A549 (cell line): ENCODE results near the gene NGRN.

ENCODE experiments used
- CEBPB ChIP-seq, 2 experiments: fragments of >200 bp in 1 of 2; sonication (Bioruptor Twin) in 1 of 2; formaldehyde crosslinking in 1 of 2; IDR thresholded peaks; 2 replicates each; pipeline ENCODE4 v1.6.1; 2012 to 2016
- MYC ChIP-seq: IDR thresholded peaks from 2 replicates; pipeline ENCODE4 v1.6.1; 2012; ENCODE audit warnings: mild to moderate bottlenecking, inconsistent platforms, low read length, improper control_type of control experiment, borderline replicate concordance
- POLR2A ChIP-seq: IDR thresholded peaks from 2 replicates; pipeline ENCODE4 v1.6.1; 2012; ENCODE audit warnings: mild to moderate bottlenecking, low read length
- TF ChIP-seq, protein P1 (sequence below): fragments of 200-600 bp; sonication (generic); IDR thresholded peaks from 2 replicates; pipeline ENCODE4 v1.6.1; 2016; ENCODE audit warnings: antibody characterized with exemption, mild to moderate bottlenecking, moderate library complexity
- TF ChIP-seq, protein P2 (sequence below): fragments of >200 bp; sonication (Bioruptor Twin); formaldehyde crosslinking; IDR thresholded peaks from 3 replicates; pipeline ENCODE4 v1.5.1; 2016
- TF ChIP-seq, protein P3 (sequence below): fragments of 450-650 bp; IDR thresholded peaks from 2 replicates; pipeline ENCODE4 v1.6.1; 2014; ENCODE audit warnings: antibody characterized with exemption

DNA sequence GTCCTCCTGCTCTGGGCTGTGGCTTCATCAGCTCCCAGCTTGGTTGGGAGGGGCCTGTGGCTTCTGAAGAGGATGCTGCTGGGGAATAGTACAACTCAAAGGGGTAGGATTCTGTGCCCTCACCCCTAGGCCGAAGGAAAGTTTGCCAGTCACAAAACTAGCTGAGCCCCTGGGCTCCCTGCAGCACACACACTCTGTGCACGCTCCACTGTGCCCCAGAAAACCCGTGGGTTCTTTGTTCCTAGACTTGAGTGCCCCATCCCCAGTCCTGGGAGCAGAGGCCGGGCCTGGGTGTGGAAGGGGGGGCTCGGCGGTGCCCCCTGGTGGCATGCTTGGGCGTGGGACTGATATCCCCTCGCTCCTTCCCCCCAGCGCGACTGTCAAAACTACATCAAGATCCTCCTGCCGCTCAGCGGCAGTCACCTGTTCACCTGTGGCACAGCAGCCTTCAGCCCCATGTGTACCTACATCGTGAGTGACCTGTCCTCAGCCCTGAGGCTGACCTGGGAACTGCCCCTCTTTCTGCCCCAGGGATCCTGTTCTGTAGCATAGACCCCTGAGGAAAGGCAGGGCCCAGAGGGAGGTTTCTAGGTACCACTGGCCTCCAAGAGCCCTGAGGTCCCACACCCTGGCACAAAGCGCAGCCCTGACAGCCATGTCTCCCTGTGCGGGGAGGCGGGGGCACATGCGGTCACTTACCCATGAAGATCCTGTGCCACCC, 45.9 kb upstream of the NGRN start:
- no peak for TF ChIP-seq CEBPB (IDR thresholded peaks at IDR 0.05)
- no peak for TF ChIP-seq POLR2A
- TF ChIP-seq, protein P1, sequence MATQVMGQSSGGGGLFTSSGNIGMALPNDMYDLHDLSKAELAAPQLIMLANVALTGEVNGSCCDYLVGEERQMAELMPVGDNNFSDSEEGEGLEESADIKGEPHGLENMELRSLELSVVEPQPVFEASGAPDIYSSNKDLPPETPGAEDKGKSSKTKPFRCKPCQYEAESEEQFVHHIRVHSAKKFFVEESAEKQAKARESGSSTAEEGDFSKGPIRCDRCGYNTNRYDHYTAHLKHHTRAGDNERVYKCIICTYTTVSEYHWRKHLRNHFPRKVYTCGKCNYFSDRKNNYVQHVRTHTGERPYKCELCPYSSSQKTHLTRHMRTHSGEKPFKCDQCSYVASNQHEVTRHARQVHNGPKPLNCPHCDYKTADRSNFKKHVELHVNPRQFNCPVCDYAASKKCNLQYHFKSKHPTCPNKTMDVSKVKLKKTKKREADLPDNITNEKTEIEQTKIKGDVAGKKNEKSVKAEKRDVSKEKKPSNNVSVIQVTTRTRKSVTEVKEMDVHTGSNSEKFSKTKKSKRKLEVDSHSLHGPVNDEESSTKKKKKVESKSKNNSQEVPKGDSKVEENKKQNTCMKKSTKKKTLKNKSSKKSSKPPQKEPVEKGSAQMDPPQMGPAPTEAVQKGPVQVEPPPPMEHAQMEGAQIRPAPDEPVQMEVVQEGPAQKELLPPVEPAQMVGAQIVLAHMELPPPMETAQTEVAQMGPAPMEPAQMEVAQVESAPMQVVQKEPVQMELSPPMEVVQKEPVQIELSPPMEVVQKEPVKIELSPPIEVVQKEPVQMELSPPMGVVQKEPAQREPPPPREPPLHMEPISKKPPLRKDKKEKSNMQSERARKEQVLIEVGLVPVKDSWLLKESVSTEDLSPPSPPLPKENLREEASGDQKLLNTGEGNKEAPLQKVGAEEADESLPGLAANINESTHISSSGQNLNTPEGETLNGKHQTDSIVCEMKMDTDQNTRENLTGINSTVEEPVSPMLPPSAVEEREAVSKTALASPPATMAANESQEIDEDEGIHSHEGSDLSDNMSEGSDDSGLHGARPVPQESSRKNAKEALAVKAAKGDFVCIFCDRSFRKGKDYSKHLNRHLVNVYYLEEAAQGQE, result no peak
- TF ChIP-seq, protein P2, sequence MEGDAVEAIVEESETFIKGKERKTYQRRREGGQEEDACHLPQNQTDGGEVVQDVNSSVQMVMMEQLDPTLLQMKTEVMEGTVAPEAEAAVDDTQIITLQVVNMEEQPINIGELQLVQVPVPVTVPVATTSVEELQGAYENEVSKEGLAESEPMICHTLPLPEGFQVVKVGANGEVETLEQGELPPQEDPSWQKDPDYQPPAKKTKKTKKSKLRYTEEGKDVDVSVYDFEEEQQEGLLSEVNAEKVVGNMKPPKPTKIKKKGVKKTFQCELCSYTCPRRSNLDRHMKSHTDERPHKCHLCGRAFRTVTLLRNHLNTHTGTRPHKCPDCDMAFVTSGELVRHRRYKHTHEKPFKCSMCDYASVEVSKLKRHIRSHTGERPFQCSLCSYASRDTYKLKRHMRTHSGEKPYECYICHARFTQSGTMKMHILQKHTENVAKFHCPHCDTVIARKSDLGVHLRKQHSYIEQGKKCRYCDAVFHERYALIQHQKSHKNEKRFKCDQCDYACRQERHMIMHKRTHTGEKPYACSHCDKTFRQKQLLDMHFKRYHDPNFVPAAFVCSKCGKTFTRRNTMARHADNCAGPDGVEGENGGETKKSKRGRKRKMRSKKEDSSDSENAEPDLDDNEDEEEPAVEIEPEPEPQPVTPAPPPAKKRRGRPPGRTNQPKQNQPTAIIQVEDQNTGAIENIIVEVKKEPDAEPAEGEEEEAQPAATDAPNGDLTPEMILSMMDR, result peak; percentile 75
- TF ChIP-seq, protein P3, sequence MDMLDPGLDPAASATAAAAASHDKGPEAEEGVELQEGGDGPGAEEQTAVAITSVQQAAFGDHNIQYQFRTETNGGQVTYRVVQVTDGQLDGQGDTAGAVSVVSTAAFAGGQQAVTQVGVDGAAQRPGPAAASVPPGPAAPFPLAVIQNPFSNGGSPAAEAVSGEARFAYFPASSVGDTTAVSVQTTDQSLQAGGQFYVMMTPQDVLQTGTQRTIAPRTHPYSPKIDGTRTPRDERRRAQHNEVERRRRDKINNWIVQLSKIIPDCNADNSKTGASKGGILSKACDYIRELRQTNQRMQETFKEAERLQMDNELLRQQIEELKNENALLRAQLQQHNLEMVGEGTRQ, result no peak
- TF ChIP-seq MYC, result no peak
